Measurements from ENCODE around the gene MFRP.

Gene MFRP

GRCh38 chr11:119295178-119295577, 51.3 kb downstream of the MFRP start:
- DNase-seq (ENCODE audit: low read depth, low spot score): no peak

GRCh38 chr11:119293461-119293860, 53.0 kb downstream of the MFRP start:
- no peak for DNase-seq (ENCODE audit: low read depth, low spot score)

- DNase-seq (ENCODE audit: low read depth, low spot score): no peak
Measured at GRCh38 chr11:119290894-119291497, 55.5 kb downstream of the MFRP start.
